ENCODE data around the gene SLC6A19.

- TF ChIP-seq CTCF (IDR thresholded peaks at IDR 0.05; ENCODE audit: low read depth, low read length, missing input control), result no peak
- TF ChIP-seq RXRA (IDR thresholded peaks at IDR 0.05), result no peak
- TF ChIP-seq YY1 (IDR thresholded peaks at IDR 0.05), result no peak
- TF ChIP-seq MAX (IDR thresholded peaks at IDR 0.05), result no peak
- TF ChIP-seq GABPA (IDR thresholded peaks at IDR 0.05 in 1 of 2, conservative IDR thresholded peaks at IDR 0.05 in 1 of 2), result no peak
- no peak for TF ChIP-seq ATF3 (IDR thresholded peaks at IDR 0.05)
- no peak for TF ChIP-seq REST (IDR thresholded peaks at IDR 0.05)
- TF ChIP-seq NR2F2 (IDR thresholded peaks at IDR 0.05), result no peak
- TF ChIP-seq TAF1 (conservative IDR thresholded peaks at IDR 0.05), result no peak
- TF ChIP-seq JUND (IDR thresholded peaks at IDR 0.05), result no peak
- TF ChIP-seq EGR1 (IDR thresholded peaks at IDR 0.05; ENCODE audit: low read depth in 2 of 2), result no peak
- no peak for TF ChIP-seq FOXA1 (IDR thresholded peaks at IDR 0.05)
These were observed 6.2 kb downstream of the SLC6A19 start for GRCh38 chr5:1207555-1207954.
